ENCODE measurements around the gene EYS. TPM values are rescaled to one million over a fixed set of nuclear protein-coding genes. Genes with fewer than 3 reads are reported as not detected.

Gene EYS
- total and polyA plus RNA-seq, 2 of the 8 experiments (the other 6 are each of a cell fraction or from before 2014, with no cell fraction given) = 0.05 to 0.13 TPM

DNA sequence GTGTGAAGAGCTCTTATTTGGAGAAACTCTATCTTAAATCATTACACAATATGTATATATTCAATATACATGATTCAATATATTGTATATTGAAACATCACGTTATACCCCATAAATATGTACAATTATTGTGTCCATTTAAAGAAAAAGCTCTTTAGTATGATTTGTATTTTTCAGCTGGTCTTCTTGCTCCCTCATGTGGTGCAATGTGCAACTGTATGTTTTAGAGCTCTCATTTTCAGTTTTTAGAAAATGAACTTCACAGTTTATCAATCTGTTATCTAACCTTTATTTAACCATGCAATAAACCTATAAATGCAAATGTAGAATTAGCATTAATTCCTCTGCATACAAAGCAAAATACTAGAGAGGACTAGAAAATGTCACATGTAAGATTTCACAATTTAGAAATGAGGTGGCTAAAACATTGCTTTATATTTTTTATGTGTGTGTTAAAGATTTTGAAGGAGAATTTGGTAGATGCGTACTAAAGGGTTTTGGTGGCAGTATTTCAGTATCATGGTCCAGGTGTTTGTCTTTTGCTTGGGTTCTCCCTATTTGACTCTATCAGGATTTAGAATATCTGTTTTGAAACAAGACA is 1904.3 kb downstream of the EYS start:
- H3K9me3 ChIP-seq (ENCODE audit: insufficient read depth in 2 of 2, low read depth in 1 of 2, low read length in 1 of 2) = no peaks in the 10 kb centered on the region
- no peak overlapping the region for H2BK20ac ChIP-seq (ENCODE audit: low read length)
- peaks cover 0 to 3% (median 0%) of the 10 kb centered on the region in 4 experiments; a peak in 1 of 7 replicates for H3K4me1 ChIP-seq (replicated peaks in 1 of 4; ENCODE audit: control insufficient read depth in 3 of 4, insufficient read depth in 4 of 4, low read length in 3 of 4)
- no peaks in the 10 kb centered on the region for H3K79me1 ChIP-seq (ENCODE audit: low read depth, low read length)
- no peak overlapping the region for H2BK15ac ChIP-seq (ENCODE audit: low read length)
- no peaks in the 10 kb centered on the region for H3K79me2 ChIP-seq (ENCODE audit: control insufficient read depth in 1 of 2, insufficient read depth in 2 of 2, low read length in 2 of 2)
- no peak overlapping the region for H4K8ac ChIP-seq (ENCODE audit: extremely low read depth, insufficient read depth, low read length)
- WGBS, 2 experiments (ENCODE audit: extremely low coverage in 1 of 2, insufficient coverage in 1 of 2, insufficient read length in 1 of 2, insufficient replicate concordance in 2 of 2, low coverage in 1 of 2, low lambda C conversion rate in 2 of 2, missing lambda C conversion rate in 1 of 2) = 66 to 100% methylated on average over 1 to 2 of the region's 2 CpGs
- no peak overlapping the region for H3K18ac ChIP-seq (ENCODE audit: extremely low read depth, low read length)
- no peak overlapping the region for H4K5ac ChIP-seq (ENCODE audit: insufficient read length, low read depth, low read length)
- H4K20me1 ChIP-seq (replicated peaks in 1 of 2; ENCODE audit: control insufficient read depth in 1 of 2, insufficient read depth in 2 of 2, low read length in 2 of 2) = no peaks in the 10 kb centered on the region
- H3K56ac ChIP-seq (replicated peaks; ENCODE audit: insufficient read length, low read depth, low read length) = no peak overlapping the region
- H2BK5ac ChIP-seq (ENCODE audit: low read depth, low read length) = no peak overlapping the region
- H3K27me3 ChIP-seq (replicated peaks in 1 of 4; ENCODE audit: control insufficient read depth in 3 of 4, extremely low read depth in 1 of 4, insufficient read depth in 3 of 4, low read length in 3 of 4) = no peaks in the 10 kb centered on the region
- no peak overlapping the region for H3K14ac ChIP-seq (ENCODE audit: insufficient read length)
- DNase-seq (ENCODE audit: low read depth in 1 of 2, low spot score in 2 of 2) (no peak), FAIRE-seq (peak; percentile 48)
- no peak overlapping the region for H2AFZ ChIP-seq (ENCODE audit: low read length)
- H3K4ac ChIP-seq (replicated peaks; ENCODE audit: insufficient read length, low read depth, low read length) = no peak overlapping the region
- no peaks in the 10 kb centered on the region for H3K23me2 ChIP-seq (ENCODE audit: low read depth, low read length)
- no peak overlapping the region for H3K4me3 ChIP-seq (ENCODE audit: extremely low read depth in 1 of 4, insufficient read depth in 2 of 4, low read depth in 3 of 4, low read length in 4 of 4)
- H3K27ac ChIP-seq (ENCODE audit: low read depth, low read length) = no peak overlapping the region
- H3K36me3 ChIP-seq (ENCODE audit: control insufficient read depth in 2 of 4, insufficient read depth in 4 of 4, low read length in 3 of 4) = no peaks in the 10 kb centered on the region
- H2BK120ac ChIP-seq (replicated peaks; ENCODE audit: low read depth, low read length) = no peak overlapping the region
- POLR2A ChIA-PET (ENCODE audit: partially characterized antibody) = interaction anchor here (0.7 kb wide), 1 partner anchor 229 kb away, joined by 3 read pairs; no protein-coding TSS in a partner anchor
- no peak overlapping the region for H4K91ac ChIP-seq (replicated peaks; ENCODE audit: insufficient read length, low read length)
- H2AK5ac ChIP-seq (ENCODE audit: low read depth, low read length) = no peak overlapping the region
- no peak overlapping the region for H2BK12ac ChIP-seq (ENCODE audit: low read depth, low read length)
- no peak overlapping the region for H3K9ac ChIP-seq (replicated peaks in 1 of 4; ENCODE audit: extremely low read depth in 1 of 4, low read depth in 3 of 4, low read length in 3 of 4)
- CTCF ChIA-PET (ENCODE audit: partially characterized antibody) = interaction anchor here (0.7 to 2.7 kb wide), 27 partner anchors 8 to 456 kb away, joined by 3 to 13 read pairs (median 4); no protein-coding TSS in a partner anchor
- no peak overlapping the region for H3K23ac ChIP-seq (ENCODE audit: insufficient read length)
- peak; percentile 70 to 77 for TF ChIP-seq RAD21 (IDR thresholded peaks at IDR 0.05 in 1 of 2, conservative IDR thresholded peaks at IDR 0.05 in 1 of 2; ENCODE audit: low read depth in 2 of 2, low read length in 2 of 2)
- no peak for TF ChIP-seq POLR2AphosphoS5 (IDR thresholded peaks at IDR 0.05; ENCODE audit: low read depth, low read length)
- TF ChIP-seq, protein P1, sequence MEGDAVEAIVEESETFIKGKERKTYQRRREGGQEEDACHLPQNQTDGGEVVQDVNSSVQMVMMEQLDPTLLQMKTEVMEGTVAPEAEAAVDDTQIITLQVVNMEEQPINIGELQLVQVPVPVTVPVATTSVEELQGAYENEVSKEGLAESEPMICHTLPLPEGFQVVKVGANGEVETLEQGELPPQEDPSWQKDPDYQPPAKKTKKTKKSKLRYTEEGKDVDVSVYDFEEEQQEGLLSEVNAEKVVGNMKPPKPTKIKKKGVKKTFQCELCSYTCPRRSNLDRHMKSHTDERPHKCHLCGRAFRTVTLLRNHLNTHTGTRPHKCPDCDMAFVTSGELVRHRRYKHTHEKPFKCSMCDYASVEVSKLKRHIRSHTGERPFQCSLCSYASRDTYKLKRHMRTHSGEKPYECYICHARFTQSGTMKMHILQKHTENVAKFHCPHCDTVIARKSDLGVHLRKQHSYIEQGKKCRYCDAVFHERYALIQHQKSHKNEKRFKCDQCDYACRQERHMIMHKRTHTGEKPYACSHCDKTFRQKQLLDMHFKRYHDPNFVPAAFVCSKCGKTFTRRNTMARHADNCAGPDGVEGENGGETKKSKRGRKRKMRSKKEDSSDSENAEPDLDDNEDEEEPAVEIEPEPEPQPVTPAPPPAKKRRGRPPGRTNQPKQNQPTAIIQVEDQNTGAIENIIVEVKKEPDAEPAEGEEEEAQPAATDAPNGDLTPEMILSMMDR (IDR thresholded peaks at IDR 0.05; ENCODE audit: control extremely low read depth in 1 of 3, insufficient read depth in 1 of 3, low read depth in 1 of 3, low read length in 3 of 3) = peak in 2 of 3 experiments; percentile 25 to 46; a peak in 2 of 4 replicates
- no peak overlapping the region for H3K4me2 ChIP-seq (ENCODE audit: insufficient read depth in 1 of 2, low read depth in 2 of 2, low read length in 2 of 2)

Data from H1 (cell line).